ENCODE results near the gene DSC2. TPM values are rescaled to one million over a fixed set of nuclear protein-coding genes. Genes with fewer than 3 reads are reported as not detected.
A peak's percentile ranks its signal among the peaks of the same experiment; 100 is the strongest.

DSC2 gene
- total RNA-seq, 2 donors from 2014 or later: 141 to 184 TPM

DNA sequence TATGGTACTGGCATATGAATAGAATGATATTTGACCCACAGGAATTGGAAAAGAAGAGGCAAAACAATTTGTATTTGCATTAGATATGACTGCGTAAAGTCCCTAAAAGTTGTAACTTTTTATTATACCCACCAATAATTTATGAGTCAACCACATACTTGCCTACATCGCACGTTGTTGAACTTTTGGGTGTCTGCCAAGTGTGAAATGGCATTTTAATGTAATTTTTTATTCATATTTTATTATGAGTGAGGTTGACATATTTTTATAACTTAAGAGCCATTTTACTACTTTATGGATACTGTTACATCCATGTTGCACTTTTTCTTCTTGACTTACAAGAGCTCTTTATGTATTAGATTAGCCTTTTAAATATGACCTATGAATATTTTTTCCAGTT, 4.6 kb downstream of the DSC2 start:
- no peak overlapping the region for H3K9ac ChIP-seq (ENCODE audit: low read depth in 2 of 2, low read length in 2 of 2)
- TF ChIP-seq, protein P1, sequence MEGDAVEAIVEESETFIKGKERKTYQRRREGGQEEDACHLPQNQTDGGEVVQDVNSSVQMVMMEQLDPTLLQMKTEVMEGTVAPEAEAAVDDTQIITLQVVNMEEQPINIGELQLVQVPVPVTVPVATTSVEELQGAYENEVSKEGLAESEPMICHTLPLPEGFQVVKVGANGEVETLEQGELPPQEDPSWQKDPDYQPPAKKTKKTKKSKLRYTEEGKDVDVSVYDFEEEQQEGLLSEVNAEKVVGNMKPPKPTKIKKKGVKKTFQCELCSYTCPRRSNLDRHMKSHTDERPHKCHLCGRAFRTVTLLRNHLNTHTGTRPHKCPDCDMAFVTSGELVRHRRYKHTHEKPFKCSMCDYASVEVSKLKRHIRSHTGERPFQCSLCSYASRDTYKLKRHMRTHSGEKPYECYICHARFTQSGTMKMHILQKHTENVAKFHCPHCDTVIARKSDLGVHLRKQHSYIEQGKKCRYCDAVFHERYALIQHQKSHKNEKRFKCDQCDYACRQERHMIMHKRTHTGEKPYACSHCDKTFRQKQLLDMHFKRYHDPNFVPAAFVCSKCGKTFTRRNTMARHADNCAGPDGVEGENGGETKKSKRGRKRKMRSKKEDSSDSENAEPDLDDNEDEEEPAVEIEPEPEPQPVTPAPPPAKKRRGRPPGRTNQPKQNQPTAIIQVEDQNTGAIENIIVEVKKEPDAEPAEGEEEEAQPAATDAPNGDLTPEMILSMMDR (IDR thresholded peaks at IDR 0.05): no peak
- DNase-seq: no peak
- peak overlapping the region; percentile 94 for H3K27ac ChIP-seq
- no peaks in the 10 kb centered on the region for H3K27me3 ChIP-seq
- no peak overlapping the region for H3K4me3 ChIP-seq
- no peaks in the 10 kb centered on the region for H3K9me3 ChIP-seq
- intact Hi-C loops (cut with DNase I): no loop called here
- no peaks in the 10 kb centered on the region for H3K36me3 ChIP-seq
- peaks cover 3% of the 10 kb centered on the region for H3K4me1 ChIP-seq

DNA sequence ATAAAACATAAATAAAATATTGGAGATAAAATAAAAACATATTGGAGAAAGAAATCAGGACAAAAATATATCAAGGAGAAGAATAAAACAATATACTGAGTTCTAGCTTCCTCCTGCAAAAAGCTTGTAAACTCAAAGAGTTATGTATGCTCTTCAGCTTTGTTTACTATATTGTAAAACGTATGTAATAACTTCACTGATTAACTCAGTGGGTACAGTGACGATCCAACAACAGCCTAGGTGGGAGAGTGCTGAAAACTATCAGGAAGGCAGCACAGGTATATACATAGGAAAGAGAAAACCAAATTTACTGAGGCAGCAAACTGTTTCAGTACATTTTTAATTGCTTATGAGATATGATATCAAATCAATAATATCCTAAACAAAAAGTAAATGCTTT, 8.3 kb downstream of the DSC2 start:
- no peak for DNase-seq
- TF ChIP-seq, protein P1 (IDR thresholded peaks at IDR 0.05): no peak
- peaks cover 3% of the 10 kb centered on the region for H3K4me1 ChIP-seq
- no peaks in the 10 kb centered on the region for H3K27me3 ChIP-seq
- H3K36me3 ChIP-seq: no peaks in the 10 kb centered on the region
- no peaks in the 10 kb centered on the region for H3K9me3 ChIP-seq
- H3K9ac ChIP-seq (ENCODE audit: low read depth in 2 of 2, low read length in 2 of 2): no peak overlapping the region
- H3K27ac ChIP-seq: peak overlapping the region; percentile 16
- intact Hi-C loops (cut with DNase I): no loop called here
- H3K4me3 ChIP-seq: no peak overlapping the region

DNA sequence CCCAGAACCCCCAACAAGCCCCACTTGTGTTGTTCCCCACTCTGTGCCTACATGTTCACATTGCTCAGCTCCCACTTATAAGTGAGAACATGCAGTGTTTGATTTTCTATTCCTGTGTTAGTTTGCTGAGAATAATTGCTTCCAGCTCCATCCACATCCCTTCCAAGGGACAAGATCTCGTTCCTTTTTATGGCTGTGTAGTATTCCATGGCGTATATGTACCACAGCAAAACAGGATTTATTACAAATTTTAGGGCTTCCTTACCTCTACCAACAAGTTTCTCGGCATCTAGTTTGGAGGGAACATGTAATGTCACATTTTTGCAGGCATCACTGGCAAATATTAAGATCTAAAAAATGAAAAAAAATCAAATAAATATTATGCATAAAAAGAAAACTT, 8.9 kb downstream of the DSC2 start:
- no peaks in the 10 kb centered on the region for H3K27me3 ChIP-seq
- intact Hi-C loops (cut with DNase I): no loop called here

DNA sequence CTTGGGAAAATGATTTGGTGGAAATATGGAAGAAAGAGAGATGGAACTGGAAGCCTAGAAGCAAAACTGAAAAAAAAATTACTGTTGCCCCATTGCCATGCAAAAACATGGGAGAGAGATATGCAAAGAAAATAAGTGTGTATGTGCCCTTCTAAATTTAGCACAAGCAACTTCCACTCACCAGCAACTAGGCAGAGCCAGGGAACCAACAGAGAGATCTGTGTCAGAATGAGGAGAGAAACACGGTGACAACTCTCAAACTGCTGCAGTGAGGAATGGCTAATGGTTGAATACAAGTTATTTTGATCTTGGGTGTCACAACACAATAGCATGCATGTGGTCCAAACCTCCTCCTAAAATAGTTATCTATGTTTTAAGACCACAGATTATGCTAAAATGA, 10.9 kb downstream of the DSC2 start:
- intact Hi-C loops (cut with DNase I): no loop called here
- H3K36me3 ChIP-seq: no peaks in the 10 kb centered on the region

More for the DNA sequence above, 8.9 kb downstream of the DSC2 start:
- Histone ChIP-seq H3K36me3 (no peaks in the 10 kb centered on the region), H3K9me3 (no peaks in the 10 kb centered on the region), H3K4me3 (no peak overlapping the region), H3K9ac (ENCODE audit: low read depth in 2 of 2, low read length in 2 of 2) (no peak overlapping the region), H3K4me1 (peaks cover 3% of the 10 kb centered on the region), H3K27ac (no peak overlapping the region)
- DNase-seq: no peak
- TF ChIP-seq, protein P1 (IDR thresholded peaks at IDR 0.05): no peak

DNA sequence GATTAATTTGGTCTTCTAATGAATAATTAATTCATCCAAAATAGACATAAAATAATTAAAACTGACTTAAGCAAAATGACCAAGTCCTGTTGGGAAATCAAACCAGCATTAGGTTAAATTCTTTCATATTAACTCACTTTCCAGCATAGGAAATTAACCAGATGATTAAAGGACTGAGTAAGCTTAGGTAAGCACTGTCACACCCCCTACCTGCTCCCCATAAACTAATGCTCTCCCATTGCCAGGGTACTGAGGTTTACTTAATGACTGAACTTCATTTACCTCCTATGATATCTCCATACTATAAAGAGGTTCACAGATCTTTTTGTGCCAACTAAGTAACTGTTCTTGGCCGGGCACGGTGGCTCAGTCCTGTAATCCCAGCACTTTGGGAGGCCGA, 13.7 kb downstream of the DSC2 start:
- Histone ChIP-seq H3K4me3 (no peak overlapping the region), H3K36me3 (peaks cover 5% of the 10 kb centered on the region), H3K27ac (no peak overlapping the region), H3K27me3 (no peaks in the 10 kb centered on the region), H3K9ac (ENCODE audit: low read depth in 2 of 2, low read length in 2 of 2) (no peak overlapping the region), H3K9me3 (no peaks in the 10 kb centered on the region), H3K4me1 (no peaks in the 10 kb centered on the region)
- DNase-seq: no peak
- TF ChIP-seq, protein P1 (IDR thresholded peaks at IDR 0.05): no peak
- intact Hi-C loops (cut with DNase I): no loop called here

More for the DNA sequence above, 10.9 kb downstream of the DSC2 start:
- no peak for DNase-seq
- peaks cover 3% of the 10 kb centered on the region for H3K4me1 ChIP-seq
- H3K4me3 ChIP-seq: no peak overlapping the region
- H3K9me3 ChIP-seq: no peaks in the 10 kb centered on the region
- no peak overlapping the region for H3K27ac ChIP-seq
- no peaks in the 10 kb centered on the region for H3K27me3 ChIP-seq
- no peak overlapping the region for H3K9ac ChIP-seq (ENCODE audit: low read depth in 2 of 2, low read length in 2 of 2)
- TF ChIP-seq, protein P1 (IDR thresholded peaks at IDR 0.05): no peak

DNA sequence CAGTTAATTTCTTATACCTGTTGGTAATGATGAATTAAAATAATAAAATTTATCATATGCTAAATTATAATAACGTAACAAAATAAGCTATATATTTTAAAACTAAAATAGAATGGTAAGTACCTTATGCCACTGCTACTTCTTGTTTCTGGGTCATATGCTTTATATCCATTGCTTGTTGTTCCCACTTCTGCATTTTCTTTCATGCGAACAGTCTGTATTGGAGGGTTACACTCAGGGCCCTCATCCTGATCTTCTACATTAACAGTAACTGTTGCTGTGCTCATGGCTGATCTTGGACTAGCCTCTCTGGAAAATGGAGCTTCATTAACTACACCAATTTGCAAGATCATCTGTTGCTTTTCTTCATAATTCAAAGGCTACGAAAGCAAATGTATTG, 22.2 kb downstream of the DSC2 start:
- H3K27ac ChIP-seq: no peak overlapping the region
- H3K4me1 ChIP-seq: no peaks in the 10 kb centered on the region
- H3K27me3 ChIP-seq: no peaks in the 10 kb centered on the region
- intact Hi-C loops (cut with DNase I): no loop called here
- no peak for DNase-seq
- H3K36me3 ChIP-seq: no peaks in the 10 kb centered on the region
- TF ChIP-seq, protein P1 (IDR thresholded peaks at IDR 0.05): no peak
- H3K9ac ChIP-seq (ENCODE audit: low read depth in 2 of 2, low read length in 2 of 2): no peak overlapping the region
- H3K4me3 ChIP-seq: no peak overlapping the region
- no peaks in the 10 kb centered on the region for H3K9me3 ChIP-seq
